Peyer's patch (tissue), 4 donors: ENCODE data around the gene INPP5A.

Experiments used
- POLR2A ChIP-seq, 2 donors: fragments of 450-650 bp; IDR thresholded peaks; one replicate each; pipeline ENCODE4 v1.5.1; 2017; ENCODE audit warnings: antibody characterized with exemption in 2 of 2, mild to moderate bottlenecking in 2 of 2, moderate library complexity in 2 of 2
- TF ChIP-seq, protein P1 (sequence below), 6 experiments: fragments of 450-650 bp in 4 of 6; fragments of 200-600 bp in 2 of 6; sonication (generic) in 1 of 6; IDR thresholded peaks; one replicate each; pipeline ENCODE4 v1.5.1; 2017 to 2019; ENCODE audit warnings: antibody characterized with exemption in 6 of 6, mild to moderate bottlenecking in 3 of 6, moderate library complexity in 1 of 6

DNA sequence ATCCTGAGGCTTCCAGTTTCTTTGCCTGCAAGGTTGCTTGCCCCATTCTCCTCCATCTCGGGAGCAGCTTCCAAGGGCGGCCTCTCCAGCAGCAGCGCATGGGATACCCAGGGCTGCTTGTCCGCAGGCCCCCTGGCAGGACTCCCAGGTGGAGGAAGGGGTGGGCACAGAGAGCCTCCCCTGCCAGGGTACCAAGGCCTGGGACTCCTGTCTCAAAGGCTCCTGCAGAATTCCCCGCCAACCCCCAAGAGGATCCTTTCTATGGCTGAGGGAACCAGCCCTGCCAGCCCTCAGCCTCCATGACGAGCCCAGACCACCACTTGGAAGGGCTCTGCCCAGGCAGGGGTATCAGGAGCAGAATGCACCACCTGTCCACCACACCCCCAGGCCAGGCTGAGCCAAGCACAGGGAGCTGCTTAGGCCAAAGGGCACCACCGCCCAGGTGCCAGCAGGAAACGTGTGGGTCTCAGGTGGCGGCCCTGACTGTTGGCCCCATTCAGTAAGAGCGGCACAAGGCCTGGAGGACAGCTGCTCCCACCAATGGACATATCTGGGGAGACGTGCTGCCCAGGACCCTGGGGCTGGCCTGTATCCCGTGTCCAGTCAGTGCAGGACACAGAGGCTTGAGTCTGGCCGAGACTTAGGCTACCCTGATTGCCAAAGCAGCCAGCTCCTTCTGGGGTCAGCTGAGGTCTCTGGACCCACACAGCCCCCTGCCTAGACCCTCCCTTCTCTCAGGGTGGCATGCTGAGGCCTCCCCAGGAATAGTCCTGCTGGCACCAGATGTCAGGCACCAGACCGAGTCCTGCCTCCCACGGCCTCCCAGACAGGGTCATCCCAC, 33.8 kb upstream of the INPP5A start:
- TF ChIP-seq, protein P1, sequence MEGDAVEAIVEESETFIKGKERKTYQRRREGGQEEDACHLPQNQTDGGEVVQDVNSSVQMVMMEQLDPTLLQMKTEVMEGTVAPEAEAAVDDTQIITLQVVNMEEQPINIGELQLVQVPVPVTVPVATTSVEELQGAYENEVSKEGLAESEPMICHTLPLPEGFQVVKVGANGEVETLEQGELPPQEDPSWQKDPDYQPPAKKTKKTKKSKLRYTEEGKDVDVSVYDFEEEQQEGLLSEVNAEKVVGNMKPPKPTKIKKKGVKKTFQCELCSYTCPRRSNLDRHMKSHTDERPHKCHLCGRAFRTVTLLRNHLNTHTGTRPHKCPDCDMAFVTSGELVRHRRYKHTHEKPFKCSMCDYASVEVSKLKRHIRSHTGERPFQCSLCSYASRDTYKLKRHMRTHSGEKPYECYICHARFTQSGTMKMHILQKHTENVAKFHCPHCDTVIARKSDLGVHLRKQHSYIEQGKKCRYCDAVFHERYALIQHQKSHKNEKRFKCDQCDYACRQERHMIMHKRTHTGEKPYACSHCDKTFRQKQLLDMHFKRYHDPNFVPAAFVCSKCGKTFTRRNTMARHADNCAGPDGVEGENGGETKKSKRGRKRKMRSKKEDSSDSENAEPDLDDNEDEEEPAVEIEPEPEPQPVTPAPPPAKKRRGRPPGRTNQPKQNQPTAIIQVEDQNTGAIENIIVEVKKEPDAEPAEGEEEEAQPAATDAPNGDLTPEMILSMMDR (IDR thresholded peaks at IDR 0.05): no peak
- TF ChIP-seq POLR2A (IDR thresholded peaks at IDR 0.05): no peak
